IMR-90 (cell line): ENCODE measurements around the gene MED17.

ENCODE experiments used
- BHLHE40 ChIP-seq: fragments of 150-350 bp; IDR thresholded peaks from 2 replicates; pipeline ENCODE4 v1.6.1; 2016; ENCODE audit warnings: mild to moderate bottlenecking, low read depth, low read length
- FOS ChIP-seq: fragments of 150-350 bp; IDR thresholded peaks from 2 replicates; pipeline ENCODE4 v1.6.1; 2016; ENCODE audit warnings: low read depth, low read length
- POLR2A ChIP-seq: IDR thresholded peaks from 2 replicates; pipeline ENCODE4 v1.6.1; 2012; ENCODE audit warnings: mild to moderate bottlenecking, low read depth, low read length
- RAD21 ChIP-seq: IDR thresholded peaks from 2 replicates; pipeline ENCODE4 v1.6.1; 2012; ENCODE audit warnings: low read length, improper control_type of control experiment
- RCOR1 ChIP-seq: IDR thresholded peaks from 2 replicates; pipeline ENCODE4 v1.6.1; 2012; ENCODE audit warnings: mild to moderate bottlenecking, low read length, improper control_type of control experiment; ENCODE audit not compliant: insufficient replicate concordance
- SMC3 ChIP-seq: fragments of 150-350 bp; IDR thresholded peaks from 2 replicates; pipeline ENCODE4 v1.6.1; 2016; ENCODE audit warnings: low read depth, mild to moderate bottlenecking, antibody characterized with exemption, low read length, moderate library complexity
- TF ChIP-seq, protein P1 (sequence below): conservative IDR thresholded peaks from 2 replicates; pipeline ENCODE4 v1.5.1; 2012; ENCODE audit warnings: mild to moderate bottlenecking, low read depth, low read length, improper control_type of control experiment
- TF ChIP-seq, protein P2 (sequence below): fragments of 150-350 bp; IDR thresholded peaks from 2 replicates; pipeline ENCODE4 v1.6.1; 2017; ENCODE audit warnings: mild to moderate bottlenecking, antibody characterized with exemption, low read length, low read depth
- TF ChIP-seq, protein P3 (sequence below): fragments of 150-350 bp; IDR thresholded peaks from 2 replicates; pipeline ENCODE4 v1.6.1; 2016; ENCODE audit warnings: low read depth, mild to moderate bottlenecking, low read length, moderate library complexity, borderline replicate concordance

DNA sequence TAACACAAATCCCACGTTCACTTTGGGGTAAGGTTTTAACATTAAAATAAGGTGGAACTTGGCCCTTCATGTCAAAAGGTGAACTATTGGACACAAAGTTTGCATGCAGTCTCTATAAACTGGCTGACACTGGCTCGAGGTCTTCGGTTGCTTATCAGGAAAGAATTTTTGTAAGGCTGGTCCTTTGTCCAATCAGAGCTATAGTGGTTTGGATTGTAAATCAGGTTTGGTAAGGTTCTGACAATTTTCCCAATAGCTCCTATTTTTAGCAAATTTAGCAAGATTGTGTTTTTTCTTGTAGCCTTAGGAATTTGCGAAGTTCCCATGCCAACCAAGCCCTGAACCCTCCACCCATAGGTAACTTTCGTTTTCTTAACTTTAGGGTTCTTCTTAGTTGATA is 17.6 kb upstream of the MED17 start:
- TF ChIP-seq, protein P1, sequence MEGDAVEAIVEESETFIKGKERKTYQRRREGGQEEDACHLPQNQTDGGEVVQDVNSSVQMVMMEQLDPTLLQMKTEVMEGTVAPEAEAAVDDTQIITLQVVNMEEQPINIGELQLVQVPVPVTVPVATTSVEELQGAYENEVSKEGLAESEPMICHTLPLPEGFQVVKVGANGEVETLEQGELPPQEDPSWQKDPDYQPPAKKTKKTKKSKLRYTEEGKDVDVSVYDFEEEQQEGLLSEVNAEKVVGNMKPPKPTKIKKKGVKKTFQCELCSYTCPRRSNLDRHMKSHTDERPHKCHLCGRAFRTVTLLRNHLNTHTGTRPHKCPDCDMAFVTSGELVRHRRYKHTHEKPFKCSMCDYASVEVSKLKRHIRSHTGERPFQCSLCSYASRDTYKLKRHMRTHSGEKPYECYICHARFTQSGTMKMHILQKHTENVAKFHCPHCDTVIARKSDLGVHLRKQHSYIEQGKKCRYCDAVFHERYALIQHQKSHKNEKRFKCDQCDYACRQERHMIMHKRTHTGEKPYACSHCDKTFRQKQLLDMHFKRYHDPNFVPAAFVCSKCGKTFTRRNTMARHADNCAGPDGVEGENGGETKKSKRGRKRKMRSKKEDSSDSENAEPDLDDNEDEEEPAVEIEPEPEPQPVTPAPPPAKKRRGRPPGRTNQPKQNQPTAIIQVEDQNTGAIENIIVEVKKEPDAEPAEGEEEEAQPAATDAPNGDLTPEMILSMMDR = no peak
- TF ChIP-seq SMC3 (no peak), RCOR1 (no peak), FOS (no peak), POLR2A (no peak), RAD21 (no peak), BHLHE40 (no peak)
- TF ChIP-seq, protein P2, sequence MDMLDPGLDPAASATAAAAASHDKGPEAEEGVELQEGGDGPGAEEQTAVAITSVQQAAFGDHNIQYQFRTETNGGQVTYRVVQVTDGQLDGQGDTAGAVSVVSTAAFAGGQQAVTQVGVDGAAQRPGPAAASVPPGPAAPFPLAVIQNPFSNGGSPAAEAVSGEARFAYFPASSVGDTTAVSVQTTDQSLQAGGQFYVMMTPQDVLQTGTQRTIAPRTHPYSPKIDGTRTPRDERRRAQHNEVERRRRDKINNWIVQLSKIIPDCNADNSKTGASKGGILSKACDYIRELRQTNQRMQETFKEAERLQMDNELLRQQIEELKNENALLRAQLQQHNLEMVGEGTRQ = no peak
- TF ChIP-seq, protein P3, sequence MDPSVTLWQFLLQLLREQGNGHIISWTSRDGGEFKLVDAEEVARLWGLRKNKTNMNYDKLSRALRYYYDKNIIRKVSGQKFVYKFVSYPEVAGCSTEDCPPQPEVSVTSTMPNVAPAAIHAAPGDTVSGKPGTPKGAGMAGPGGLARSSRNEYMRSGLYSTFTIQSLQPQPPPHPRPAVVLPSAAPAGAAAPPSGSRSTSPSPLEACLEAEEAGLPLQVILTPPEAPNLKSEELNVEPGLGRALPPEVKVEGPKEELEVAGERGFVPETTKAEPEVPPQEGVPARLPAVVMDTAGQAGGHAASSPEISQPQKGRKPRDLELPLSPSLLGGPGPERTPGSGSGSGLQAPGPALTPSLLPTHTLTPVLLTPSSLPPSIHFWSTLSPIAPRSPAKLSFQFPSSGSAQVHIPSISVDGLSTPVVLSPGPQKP = no peak
